HEK293 (cell line): ENCODE results near the gene TUBB2B.

Experiments
- EGR2 ChIP-seq: fragments of 450-650 bp; formaldehyde crosslinking; IDR thresholded peaks from 2 replicates; pipeline ENCODE4 v1.5.1; 2016; ENCODE audit warnings: low read depth, missing biosample characterization, missing genetic modification characterization
- FEZF1 ChIP-seq: fragments of 450-650 bp; formaldehyde crosslinking; IDR thresholded peaks from 2 replicates; pipeline ENCODE4 v1.5.1; 2016; ENCODE audit warnings: missing biosample characterization, missing genetic modification characterization
- HOXC10 ChIP-seq: sonication (generic); formaldehyde crosslinking; IDR thresholded peaks from 2 replicates; pipeline ENCODE4 v1.8.1; 2023; ENCODE audit warnings: mild to moderate bottlenecking, missing genetic modification reagents
- KLF1 ChIP-seq: fragments of 450-650 bp; formaldehyde crosslinking; IDR thresholded peaks from 2 replicates; pipeline ENCODE4 v1.5.1; 2016; ENCODE audit warnings: missing biosample characterization, missing genetic modification characterization
- OSR2 ChIP-seq: fragments of 450-650 bp; formaldehyde crosslinking; IDR thresholded peaks from 2 replicates; pipeline ENCODE4 v1.5.1; 2016; ENCODE audit warnings: missing biosample characterization, missing genetic modification characterization
- SP3 ChIP-seq: fragments of 450-650 bp; formaldehyde crosslinking; IDR thresholded peaks from 2 replicates; pipeline ENCODE4 v1.5.1; 2016; ENCODE audit warnings: missing biosample characterization, missing genetic modification characterization
- TRIM28 ChIP-seq: IDR thresholded peaks from 2 replicates; pipeline ENCODE4 v1.6.1; 2011; ENCODE audit warnings: low read length, control low read depth, borderline replicate concordance
- ZBTB17 ChIP-seq: fragments of 450-650 bp; formaldehyde crosslinking; IDR thresholded peaks from 2 replicates; pipeline ENCODE4 v1.5.1; 2016; ENCODE audit warnings: missing biosample characterization, missing genetic modification characterization
- ZEB2 ChIP-seq: fragments of 450-650 bp; formaldehyde crosslinking; IDR thresholded peaks from 2 replicates; pipeline ENCODE4 v1.5.1; 2016; ENCODE audit warnings: missing biosample characterization, missing genetic modification characterization
- ZNF10 ChIP-seq: fragments of 450-650 bp; formaldehyde crosslinking; IDR thresholded peaks from 2 replicates; pipeline ENCODE4 v1.5.1; 2017; ENCODE audit warnings: missing biosample characterization, missing genetic modification characterization
- ZNF112 ChIP-seq: fragments of 450-650 bp; formaldehyde crosslinking; IDR thresholded peaks from 2 replicates; pipeline ENCODE4 v1.5.0; 2017; ENCODE audit warnings: missing biosample characterization, missing genetic modification characterization
- ZNF155 ChIP-seq: fragments of 450-650 bp; formaldehyde crosslinking; IDR thresholded peaks from 2 replicates; pipeline ENCODE4 v1.5.1; 2016; ENCODE audit warnings: missing biosample characterization, missing genetic modification characterization
- ZNF202 ChIP-seq: fragments of 450-650 bp; formaldehyde crosslinking; IDR thresholded peaks from 2 replicates; pipeline ENCODE4 v1.5.1; 2016; ENCODE audit warnings: missing biosample characterization, missing genetic modification characterization, borderline replicate concordance
- ZNF23 ChIP-seq: fragments of 450-650 bp; formaldehyde crosslinking; IDR thresholded peaks from 2 replicates; pipeline ENCODE4 v1.5.1; 2016; ENCODE audit warnings: missing biosample characterization, missing genetic modification characterization, borderline replicate concordance
- ZNF239 ChIP-seq: fragments of 450-650 bp; formaldehyde crosslinking; IDR thresholded peaks from 2 replicates; pipeline ENCODE4 v1.5.1; 2016; ENCODE audit warnings: missing biosample characterization, missing genetic modification characterization
- ZNF248 ChIP-seq: fragments of 450-650 bp; formaldehyde crosslinking; IDR thresholded peaks from 2 replicates; pipeline ENCODE4 v1.5.1; 2017; ENCODE audit warnings: missing biosample characterization, missing genetic modification characterization
- ZNF335 ChIP-seq: fragments of 450-650 bp; formaldehyde crosslinking; conservative IDR thresholded peaks from 2 replicates; pipeline ENCODE4 v1.5.1; 2016; ENCODE audit warnings: missing biosample characterization, missing genetic modification characterization
- ZNF37A ChIP-seq: fragments of 450-650 bp; IDR thresholded peaks from 2 replicates; pipeline ENCODE4 v1.5.1; 2018; ENCODE audit warnings: missing biosample characterization, missing genetic modification characterization
- ZNF48 ChIP-seq: fragments of 450-650 bp; formaldehyde crosslinking; IDR thresholded peaks from 2 replicates; pipeline ENCODE4 v1.5.1; 2016; ENCODE audit warnings: missing biosample characterization, missing genetic modification characterization
- ZNF510 ChIP-seq: fragments of 450-650 bp; formaldehyde crosslinking; IDR thresholded peaks from 2 replicates; pipeline ENCODE4 v1.5.1; 2018; ENCODE audit warnings: mild to moderate bottlenecking, missing genetic modification characterization, missing biosample characterization; ENCODE audit not compliant: insufficient replicate concordance
- ZNF561 ChIP-seq: fragments of 450-650 bp; IDR thresholded peaks from 2 replicates; pipeline ENCODE4 v1.5.1; 2018; ENCODE audit warnings: missing biosample characterization, missing genetic modification characterization, borderline replicate concordance
- ZNF585B ChIP-seq: fragments of 450-650 bp; formaldehyde crosslinking; IDR thresholded peaks from 2 replicates; pipeline ENCODE4 v1.5.1; 2016; ENCODE audit warnings: missing biosample characterization, missing genetic modification characterization
- ZNF600 ChIP-seq: fragments of 450-650 bp; formaldehyde crosslinking; IDR thresholded peaks from 2 replicates; pipeline ENCODE4 v1.5.1; 2016; ENCODE audit warnings: missing biosample characterization, missing genetic modification characterization
- ZNF629 ChIP-seq: fragments of 450-650 bp; formaldehyde crosslinking; IDR thresholded peaks from 2 replicates; pipeline ENCODE4 v1.5.1; 2017; ENCODE audit warnings: missing biosample characterization, missing genetic modification characterization
- ZNF76 ChIP-seq: fragments of 450-650 bp; formaldehyde crosslinking; IDR thresholded peaks from 2 replicates; pipeline ENCODE4; 2016; ENCODE audit warnings: low read depth, missing biosample characterization, missing genetic modification characterization, borderline replicate concordance
- TF ChIP-seq, protein P1 (sequence below): fragments of 450-650 bp; formaldehyde crosslinking; IDR thresholded peaks from 2 replicates; pipeline ENCODE4 v1.5.1; 2017; ENCODE audit warnings: missing biosample characterization, missing genetic modification characterization
- TF ChIP-seq, protein P2 (sequence below): fragments of 450-650 bp; formaldehyde crosslinking; IDR thresholded peaks from 2 replicates; pipeline ENCODE4 v1.5.1; 2016; ENCODE audit warnings: missing biosample characterization, missing genetic modification characterization
- TF ChIP-seq, protein P3 (sequence below): fragments of 450-650 bp; formaldehyde crosslinking; IDR thresholded peaks from 2 replicates; pipeline ENCODE4 v1.5.1; 2016; ENCODE audit warnings: missing biosample characterization, missing genetic modification characterization
- TF ChIP-seq, protein P4 (sequence below): fragments of 450-650 bp; formaldehyde crosslinking; IDR thresholded peaks from 2 replicates; pipeline ENCODE4 v1.5.1; 2016; ENCODE audit warnings: missing biosample characterization, missing genetic modification characterization
- TF ChIP-seq, protein P5 (sequence below): fragments of 450-650 bp; formaldehyde crosslinking; IDR thresholded peaks from 2 replicates; pipeline ENCODE4; 2016; ENCODE audit warnings: missing biosample characterization, missing genetic modification characterization
- TF ChIP-seq, protein P6 (sequence below): fragments of 450-650 bp; formaldehyde crosslinking; IDR thresholded peaks from 2 replicates; pipeline ENCODE4 v1.5.1; 2016; ENCODE audit warnings: missing biosample characterization, missing genetic modification characterization

Gene TUBB2B

DNA sequence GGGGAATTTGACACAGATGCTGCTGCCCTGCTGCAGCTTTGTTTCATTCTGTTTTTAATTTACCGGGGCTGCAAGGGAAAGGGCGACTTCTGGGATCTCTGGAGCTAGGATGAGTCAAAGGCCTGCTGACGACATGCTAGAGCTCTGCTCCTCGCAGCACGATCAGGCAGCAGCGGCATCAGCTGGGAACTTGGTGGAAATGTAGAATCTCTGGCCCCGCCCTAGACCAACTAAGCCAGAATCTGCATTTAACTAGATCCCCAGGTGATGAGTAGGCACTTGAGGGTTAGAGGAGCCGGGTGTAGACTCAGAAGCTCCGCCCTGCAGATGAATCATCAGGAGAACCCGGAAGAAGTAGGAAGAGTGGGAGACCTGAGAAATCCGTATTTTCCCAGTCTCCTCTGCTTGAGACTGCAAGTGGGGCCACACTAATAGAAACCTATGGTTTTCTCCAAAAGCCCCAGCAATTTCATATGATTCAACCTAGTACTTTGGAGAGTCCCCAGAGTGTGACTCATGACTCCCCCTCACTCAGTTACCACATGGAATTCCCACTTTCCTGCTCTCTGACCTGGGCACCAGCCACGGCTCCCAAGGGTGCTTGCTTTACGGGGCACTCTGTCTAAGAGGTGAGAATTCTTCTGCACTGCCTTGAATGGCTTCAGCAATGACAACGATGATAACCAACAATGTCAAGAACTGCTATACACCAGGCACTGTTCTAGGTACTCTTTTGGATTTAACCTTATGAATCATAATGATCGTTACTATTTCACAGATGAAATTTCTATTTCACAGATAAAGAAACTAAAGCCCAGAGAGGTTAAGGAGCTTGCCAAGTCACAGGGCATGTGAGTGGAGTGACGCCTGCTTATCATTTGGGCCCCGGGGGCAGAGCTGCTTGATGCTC, 18.1 kb downstream of the TUBB2B start (continued):
- TF ChIP-seq, protein P1, sequence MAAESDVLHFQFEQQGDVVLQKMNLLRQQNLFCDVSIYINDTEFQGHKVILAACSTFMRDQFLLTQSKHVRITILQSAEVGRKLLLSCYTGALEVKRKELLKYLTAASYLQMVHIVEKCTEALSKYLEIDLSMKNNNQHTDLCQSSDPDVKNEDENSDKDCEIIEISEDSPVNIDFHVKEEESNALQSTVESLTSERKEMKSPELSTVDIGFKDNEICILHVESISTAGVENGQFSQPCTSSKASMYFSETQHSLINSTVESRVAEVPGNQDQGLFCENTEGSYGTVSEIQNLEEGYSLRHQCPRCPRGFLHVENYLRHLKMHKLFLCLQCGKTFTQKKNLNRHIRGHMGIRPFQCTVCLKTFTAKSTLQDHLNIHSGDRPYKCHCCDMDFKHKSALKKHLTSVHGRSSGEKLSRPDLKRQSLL: peak; percentile 58
- TF ChIP-seq, protein P2, sequence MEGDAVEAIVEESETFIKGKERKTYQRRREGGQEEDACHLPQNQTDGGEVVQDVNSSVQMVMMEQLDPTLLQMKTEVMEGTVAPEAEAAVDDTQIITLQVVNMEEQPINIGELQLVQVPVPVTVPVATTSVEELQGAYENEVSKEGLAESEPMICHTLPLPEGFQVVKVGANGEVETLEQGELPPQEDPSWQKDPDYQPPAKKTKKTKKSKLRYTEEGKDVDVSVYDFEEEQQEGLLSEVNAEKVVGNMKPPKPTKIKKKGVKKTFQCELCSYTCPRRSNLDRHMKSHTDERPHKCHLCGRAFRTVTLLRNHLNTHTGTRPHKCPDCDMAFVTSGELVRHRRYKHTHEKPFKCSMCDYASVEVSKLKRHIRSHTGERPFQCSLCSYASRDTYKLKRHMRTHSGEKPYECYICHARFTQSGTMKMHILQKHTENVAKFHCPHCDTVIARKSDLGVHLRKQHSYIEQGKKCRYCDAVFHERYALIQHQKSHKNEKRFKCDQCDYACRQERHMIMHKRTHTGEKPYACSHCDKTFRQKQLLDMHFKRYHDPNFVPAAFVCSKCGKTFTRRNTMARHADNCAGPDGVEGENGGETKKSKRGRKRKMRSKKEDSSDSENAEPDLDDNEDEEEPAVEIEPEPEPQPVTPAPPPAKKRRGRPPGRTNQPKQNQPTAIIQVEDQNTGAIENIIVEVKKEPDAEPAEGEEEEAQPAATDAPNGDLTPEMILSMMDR (tag by site-specific recombination): peak; percentile 16; the same call in 1 of the 2 replicates
- TF ChIP-seq ZEB2 (tag by site-specific recombination) (peak; percentile 67; the same call in 1 of the 2 replicates), KLF1 (tag by site-specific recombination) (peak; percentile 64; the same call in 1 of the 2 replicates), HOXC10 (no peak), ZNF202 (tag by site-specific recombination) (no peak), ZNF112 (tag by site-specific recombination) (no peak), ZNF335 (peak; percentile 52), SP3 (tag by site-specific recombination) (peak; percentile 78), FEZF1 (tag by site-specific recombination) (0 out of 2 replicates have a peak, but pooled peaks have one; percentile 12), ZNF23 (tag by site-specific recombination) (no peak), ZNF37A (tag by site-specific recombination) (no peak), OSR2 (tag by site-specific recombination) (peak; percentile 22; the same call in 1 of the 2 replicates), ZNF76 (tag by site-specific recombination) (peak; percentile 54; the same call in 1 of the 2 replicates), EGR2 (no peak), ZNF48 (no peak), ZNF10 (tag by site-specific recombination) (peak; percentile 49; the same call in 1 of the 2 replicates), ZNF561 (0 out of 2 replicates have a peak, but pooled peaks have one; percentile 33), ZBTB17 (tag by site-specific recombination) (peak; percentile 95), ZNF629 (peak; percentile 92), ZNF585B (no peak), TRIM28 (peak; percentile 40; the same call in 1 of the 2 replicates), ZNF155 (tag by site-specific recombination) (no peak), ZNF600 (tag by site-specific recombination) (peak; percentile 75; the same call in 1 of the 2 replicates), ZNF248 (tag by site-specific recombination) (no peak), ZNF510 (tag by site-specific recombination) (no peak), ZNF239 (tag by site-specific recombination) (no peak)
- TF ChIP-seq, protein P3, sequence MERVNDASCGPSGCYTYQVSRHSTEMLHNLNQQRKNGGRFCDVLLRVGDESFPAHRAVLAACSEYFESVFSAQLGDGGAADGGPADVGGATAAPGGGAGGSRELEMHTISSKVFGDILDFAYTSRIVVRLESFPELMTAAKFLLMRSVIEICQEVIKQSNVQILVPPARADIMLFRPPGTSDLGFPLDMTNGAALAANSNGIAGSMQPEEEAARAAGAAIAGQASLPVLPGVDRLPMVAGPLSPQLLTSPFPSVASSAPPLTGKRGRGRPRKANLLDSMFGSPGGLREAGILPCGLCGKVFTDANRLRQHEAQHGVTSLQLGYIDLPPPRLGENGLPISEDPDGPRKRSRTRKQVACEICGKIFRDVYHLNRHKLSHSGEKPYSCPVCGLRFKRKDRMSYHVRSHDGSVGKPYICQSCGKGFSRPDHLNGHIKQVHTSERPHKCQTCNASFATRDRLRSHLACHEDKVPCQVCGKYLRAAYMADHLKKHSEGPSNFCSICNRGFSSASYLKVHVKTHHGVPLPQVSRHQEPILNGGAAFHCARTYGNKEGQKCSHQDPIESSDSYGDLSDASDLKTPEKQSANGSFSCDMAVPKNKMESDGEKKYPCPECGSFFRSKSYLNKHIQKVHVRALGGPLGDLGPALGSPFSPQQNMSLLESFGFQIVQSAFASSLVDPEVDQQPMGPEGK: peak; percentile 49; the same call in 1 of the 2 replicates
- TF ChIP-seq, protein P4, sequence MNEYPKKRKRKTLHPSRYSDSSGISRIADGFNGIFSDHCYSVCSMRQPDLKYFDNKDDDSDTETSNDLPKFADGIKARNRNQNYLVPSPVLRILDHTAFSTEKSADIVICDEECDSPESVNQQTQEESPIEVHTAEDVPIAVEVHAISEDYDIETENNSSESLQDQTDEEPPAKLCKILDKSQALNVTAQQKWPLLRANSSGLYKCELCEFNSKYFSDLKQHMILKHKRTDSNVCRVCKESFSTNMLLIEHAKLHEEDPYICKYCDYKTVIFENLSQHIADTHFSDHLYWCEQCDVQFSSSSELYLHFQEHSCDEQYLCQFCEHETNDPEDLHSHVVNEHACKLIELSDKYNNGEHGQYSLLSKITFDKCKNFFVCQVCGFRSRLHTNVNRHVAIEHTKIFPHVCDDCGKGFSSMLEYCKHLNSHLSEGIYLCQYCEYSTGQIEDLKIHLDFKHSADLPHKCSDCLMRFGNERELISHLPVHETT (tag by site-specific recombination): 0 out of 2 replicates have a peak, but pooled peaks have one; percentile 35
- TF ChIP-seq, protein P5, sequence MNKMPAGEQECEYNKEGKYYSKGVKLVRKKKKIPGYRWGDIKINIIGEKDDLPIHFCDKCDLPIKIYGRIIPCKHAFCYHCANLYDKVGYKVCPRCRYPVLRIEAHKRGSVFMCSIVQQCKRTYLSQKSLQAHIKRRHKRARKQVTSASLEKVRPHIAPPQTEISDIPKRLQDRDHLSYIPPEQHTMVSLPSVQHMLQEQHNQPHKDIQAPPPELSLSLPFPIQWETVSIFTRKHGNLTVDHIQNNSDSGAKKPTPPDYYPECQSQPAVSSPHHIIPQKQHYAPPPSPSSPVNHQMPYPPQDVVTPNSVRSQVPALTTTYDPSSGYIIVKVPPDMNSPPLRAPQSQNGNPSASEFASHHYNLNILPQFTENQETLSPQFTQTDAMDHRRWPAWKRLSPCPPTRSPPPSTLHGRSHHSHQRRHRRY (tag by site-specific recombination): no peak
- TF ChIP-seq, protein P6, sequence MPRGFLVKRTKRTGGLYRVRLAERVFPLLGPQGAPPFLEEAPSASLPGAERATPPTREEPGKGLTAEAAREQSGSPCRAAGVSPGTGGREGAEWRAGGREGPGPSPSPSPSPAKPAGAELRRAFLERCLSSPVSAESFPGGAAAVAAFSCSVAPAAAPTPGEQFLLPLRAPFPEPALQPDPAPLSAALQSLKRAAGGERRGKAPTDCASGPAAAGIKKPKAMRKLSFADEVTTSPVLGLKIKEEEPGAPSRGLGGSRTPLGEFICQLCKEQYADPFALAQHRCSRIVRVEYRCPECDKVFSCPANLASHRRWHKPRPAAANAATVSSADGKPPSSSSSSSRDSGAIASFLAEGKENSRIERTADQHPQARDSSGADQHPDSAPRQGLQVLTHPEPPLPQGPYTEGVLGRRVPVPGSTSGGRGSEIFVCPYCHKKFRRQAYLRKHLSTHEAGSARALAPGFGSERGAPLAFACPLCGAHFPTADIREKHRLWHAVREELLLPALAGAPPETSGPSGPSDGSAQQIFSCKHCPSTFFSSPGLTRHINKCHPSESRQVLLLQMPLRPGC (tag by site-specific recombination): 0 out of 2 replicates have a peak, but pooled peaks have one; percentile 18
